Activated CD4-positive, alpha-beta T cell treated with anti-CD3 and anti-CD28 coated beads for 1 hour (primary cell): ENCODE results near the gene NRL.

ENCODE experiments used
- DNase-seq: peaks from one replicate; pipeline ENCODE4 v3.0.0-alpha.2; 2020

NRL gene

DNA sequence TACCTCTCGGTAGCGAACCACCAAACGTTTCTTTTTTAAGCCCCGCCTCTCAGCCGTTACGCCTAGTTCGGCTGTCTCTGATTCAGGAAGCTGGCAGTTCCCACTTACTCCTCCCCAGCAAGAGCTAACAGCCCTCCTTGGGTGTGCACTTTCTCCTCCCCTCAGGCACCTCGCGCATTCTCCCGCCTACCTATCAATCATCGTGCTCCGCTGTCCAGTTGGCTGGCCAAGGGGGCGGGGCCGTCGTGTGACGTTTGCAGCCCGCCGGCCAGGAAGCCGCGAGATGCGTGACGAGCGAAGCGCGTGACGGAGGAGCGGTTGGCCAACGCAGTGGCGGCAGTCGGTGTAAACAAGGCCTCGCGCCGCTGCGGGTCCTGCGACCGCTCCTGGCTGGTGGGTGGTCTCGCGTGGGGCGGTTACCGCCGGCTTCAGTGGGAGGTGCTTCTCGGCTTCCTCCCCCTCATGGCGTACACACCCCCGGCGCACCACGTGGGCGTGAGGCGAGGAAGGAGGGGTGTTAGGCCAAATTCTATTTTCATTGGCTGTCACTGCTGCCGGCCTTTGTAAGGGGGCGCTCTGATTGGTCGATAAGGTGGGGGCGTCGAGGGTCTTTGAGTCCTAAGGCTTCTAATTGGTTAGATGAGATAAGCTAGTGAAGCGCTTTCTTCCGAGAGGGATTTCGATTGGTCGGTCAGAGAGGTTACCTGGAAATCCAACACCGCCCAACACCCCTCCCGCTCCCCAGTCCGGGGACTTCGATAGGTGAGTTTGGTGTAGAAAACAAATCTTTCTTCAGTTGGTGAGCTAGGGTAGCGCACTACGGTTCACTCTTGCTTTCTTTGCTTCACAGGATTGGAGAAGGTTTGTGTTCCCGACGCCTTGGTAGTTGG is at the start of gene NRL, which contains the start of gene DCAF11:
Gene NRL, minus strand, starts transcription at position 418 of the 890 bp plus-strand sequence. CDS start 32,101 bp downstream, outside the sequence.
Gene DCAF11, plus strand, starts transcription at position 246 of the 890 bp plus-strand sequence. CDS start 818 bp downstream, outside the sequence.
- peak; percentile 97 for DNase-seq

DNA sequence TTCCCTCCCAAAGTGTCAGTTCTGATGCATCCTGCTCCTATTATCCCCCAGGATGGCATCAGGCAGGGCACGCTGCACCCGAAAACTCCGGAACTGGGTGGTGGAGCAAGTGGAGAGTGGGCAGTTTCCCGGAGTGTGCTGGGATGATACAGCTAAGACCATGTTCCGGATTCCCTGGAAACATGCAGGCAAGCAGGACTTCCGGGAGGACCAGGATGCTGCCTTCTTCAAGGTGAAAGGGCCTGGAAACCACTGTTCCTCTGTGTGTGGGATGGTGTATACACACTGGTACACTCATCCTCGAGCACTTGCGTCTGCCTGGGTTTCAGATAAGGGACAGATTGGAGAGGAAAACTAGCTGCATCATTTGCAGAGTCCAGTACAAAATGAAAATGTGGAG is 47.3 kb upstream of the NRL start:
- no peak for DNase-seq

DNA sequence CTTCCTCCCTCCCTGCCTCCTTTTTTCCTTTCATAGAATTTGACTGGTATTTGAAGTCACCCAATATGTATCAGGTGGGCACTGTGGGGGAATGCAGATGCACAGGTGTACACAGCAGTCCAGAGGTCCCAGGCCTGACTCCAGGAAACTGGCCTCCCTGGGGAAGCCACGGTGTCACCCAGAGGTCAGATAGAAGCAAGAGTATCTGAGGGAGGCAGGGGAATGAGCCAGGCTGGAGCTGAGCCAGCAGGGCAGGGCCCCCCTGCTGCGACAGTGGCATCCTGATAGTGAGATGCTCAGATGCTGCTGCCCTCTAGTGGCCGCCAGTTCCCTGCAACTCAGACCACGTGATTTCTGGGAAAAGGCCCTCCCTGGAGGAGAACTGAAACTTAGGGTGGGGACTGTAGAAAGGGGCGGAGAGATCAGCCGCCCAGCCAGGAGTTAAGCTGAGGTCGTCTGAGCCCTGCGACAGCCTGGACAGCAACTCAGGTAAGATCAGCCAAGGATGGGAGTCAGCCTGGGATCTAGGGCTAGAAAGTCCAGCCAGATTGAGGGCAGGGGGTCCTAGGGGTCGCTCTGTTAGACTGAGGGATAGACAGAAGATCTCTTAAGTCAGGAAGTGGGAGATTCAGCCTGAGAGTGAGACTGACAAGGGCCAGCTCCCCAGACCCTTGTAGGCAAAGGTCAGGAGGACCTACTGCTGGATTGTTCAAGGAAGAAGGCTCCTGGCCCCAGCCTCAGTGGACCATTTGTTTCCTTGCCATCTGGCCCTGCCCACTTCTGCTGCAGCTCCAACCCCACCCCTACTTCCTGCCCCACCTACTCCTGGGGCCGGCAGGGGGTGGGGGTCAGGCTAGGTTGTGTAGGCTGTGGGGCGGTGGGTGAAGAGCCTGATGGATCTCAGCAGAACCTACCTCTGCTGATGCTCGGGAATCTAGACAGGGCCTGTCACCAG is 46.4 kb upstream of the NRL start, which contains the start of gene IRF9:
Gene IRF9, plus strand, starts transcription at position 416 of the 955 bp plus-strand sequence. CDS start 880 bp downstream, outside the sequence.
- peak; percentile 99 for DNase-seq

DNA sequence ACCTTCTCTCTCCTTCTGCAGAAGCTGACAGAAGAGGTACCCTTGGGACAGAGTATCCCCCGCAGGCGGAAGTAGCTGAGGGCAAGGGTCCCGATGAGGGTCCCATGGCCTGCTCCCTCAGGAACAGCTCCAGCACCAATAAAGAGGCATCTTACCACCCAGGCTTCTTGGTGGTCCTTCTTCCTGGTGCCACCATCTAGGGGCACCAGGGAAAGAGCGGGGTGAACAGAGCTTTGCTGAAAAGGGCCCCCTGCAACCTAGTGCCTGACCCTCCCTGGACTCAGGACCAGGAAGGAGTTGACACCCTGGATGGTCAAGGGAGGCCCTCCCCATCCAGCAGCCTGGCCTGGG is 45.7 kb upstream of the NRL start:
- DNase-seq: no peak

DNA sequence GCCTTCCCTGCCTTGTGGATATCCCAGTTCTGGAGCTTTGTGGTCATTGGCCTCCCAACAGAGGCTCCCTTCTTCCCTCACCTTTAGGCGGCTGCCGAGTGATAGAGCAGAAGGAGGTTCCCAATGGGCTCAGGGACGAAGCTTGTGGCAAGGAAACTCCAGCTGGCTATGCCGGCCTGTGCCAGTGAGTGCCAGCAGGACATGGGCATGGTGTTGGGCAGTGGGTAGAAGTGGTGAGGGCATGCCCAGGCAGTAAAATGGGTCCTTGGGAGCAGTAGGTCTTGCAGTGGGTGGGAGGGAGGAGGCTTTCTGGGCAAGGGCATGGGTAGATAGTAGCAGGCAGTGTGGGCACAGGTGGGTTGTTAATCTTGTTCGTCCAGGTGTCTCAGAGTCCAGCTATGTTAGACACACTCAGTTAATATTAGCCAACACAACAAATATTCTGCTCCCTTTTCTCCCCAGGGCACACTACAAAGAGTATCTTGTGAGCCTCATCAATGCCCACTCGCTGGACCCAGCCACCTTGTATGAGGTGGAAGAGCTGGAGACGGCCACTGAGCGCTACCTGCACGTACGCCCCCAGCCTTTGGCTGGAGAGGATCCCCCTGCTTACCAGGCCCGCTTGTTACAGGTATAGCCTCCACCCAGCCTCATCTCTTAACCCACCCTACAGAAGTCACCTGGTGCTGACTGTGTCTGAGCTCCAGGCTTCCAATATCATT is 45.2 kb upstream of the NRL start:
- no peak for DNase-seq

DNA sequence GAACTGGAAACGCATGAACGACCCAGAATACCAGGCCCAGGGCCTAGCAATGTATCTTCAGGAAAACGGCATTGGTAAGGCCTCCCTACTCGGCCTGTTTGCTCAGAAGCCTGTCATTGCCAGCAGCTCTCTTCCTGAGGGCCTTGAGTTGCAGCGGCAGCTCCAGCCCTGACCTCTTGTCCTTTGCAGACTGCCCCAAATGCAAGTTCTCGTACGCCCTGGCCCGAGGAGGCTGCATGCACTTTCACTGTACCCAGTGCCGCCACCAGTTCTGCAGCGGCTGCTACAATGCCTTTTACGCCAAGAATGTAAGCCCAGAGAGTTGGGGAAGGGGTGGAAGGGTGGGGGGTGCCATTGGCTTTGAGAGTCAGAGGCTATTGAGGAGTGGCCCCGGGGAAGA is 42.6 kb upstream of the NRL start:
- DNase-seq: no peak

DNA sequence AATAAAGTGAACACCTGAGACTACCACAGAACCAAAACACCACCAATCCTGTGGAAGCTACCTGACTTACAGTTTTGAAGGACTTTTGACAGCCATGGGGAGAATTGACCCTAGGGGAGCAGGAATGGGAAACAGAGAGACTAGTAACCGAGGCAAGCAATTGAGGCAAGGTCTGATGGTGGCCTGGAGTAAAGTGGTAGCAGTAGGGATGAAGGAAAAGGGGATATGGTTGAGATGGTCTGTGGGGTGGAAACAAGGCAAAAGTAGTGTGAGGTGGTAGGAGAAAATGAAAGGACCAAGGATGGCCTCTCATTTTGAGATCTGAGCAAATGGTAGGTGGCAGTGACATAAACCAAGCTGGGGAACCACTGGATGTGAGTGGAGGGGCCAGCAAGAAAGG is 42.1 kb upstream of the NRL start:
- no peak for DNase-seq

DNA sequence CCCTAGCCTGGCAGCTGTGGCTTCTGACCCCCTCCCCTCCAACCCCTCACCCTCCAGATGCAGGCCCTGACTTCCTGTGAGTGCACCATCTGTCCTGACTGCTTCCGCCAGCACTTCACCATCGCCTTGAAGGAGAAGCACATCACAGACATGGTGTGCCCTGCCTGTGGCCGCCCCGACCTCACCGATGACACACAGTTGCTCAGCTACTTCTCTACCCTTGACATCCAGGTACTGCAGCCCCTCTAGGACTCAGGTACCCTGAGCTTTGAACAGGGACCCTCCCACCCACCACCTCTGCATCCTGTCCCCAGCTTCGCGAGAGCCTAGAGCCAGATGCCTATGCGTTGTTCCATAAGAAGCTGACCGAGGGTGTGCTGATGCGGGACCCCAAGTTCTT is 40.4 kb upstream of the NRL start:
- DNase-seq: no peak

DNA sequence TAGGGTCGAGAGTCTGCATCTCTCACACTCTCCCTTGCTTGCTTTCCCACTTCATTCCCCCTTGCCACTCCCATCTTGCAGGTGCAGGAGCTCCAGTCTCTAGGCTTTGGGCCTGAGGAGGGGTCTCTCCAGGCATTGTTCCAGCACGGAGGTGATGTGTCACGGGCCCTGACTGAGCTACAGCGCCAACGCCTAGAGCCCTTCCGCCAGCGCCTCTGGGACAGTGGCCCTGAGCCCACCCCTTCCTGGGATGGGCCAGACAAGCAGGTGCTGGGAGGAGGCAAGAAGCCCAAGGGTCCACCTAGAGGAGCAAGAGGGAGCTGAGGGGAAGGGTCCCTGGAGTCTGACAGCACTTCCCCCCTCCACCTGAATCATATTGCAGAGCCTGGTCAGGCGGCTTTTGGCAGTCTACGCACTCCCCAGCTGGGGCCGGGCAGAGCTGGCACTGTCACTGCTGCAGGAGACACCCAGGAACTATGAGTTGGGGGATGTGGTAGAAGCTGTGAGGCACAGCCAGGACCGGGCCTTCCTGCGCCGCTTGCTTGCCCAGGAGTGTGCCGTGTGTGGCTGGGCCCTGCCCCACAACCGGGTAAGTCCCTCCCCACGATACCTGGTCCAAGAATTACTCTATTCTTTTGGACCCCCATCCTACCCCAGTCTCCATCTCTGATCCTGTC is 36.8 kb upstream of the NRL start:
- DNase-seq: no peak

DNA sequence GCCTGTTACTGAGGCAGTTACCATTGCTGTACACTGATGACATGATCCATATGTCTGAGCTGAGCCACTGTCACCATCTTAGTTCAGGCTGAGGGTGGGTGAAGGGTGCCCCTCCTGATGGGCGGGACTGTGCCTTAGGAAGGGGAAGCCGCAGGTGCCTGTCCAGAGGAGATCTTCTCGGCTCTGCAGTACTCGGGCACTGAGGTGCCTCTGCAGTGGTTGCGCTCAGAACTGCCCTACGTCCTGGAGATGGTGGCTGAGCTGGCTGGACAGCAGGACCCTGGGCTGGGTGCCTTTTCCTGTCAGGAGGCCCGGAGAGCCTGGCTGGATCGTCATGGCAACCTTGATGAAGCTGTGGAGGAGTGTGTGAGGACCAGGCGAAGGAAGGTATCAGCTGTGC is 36.2 kb upstream of the NRL start:
- DNase-seq: no peak

DNA sequence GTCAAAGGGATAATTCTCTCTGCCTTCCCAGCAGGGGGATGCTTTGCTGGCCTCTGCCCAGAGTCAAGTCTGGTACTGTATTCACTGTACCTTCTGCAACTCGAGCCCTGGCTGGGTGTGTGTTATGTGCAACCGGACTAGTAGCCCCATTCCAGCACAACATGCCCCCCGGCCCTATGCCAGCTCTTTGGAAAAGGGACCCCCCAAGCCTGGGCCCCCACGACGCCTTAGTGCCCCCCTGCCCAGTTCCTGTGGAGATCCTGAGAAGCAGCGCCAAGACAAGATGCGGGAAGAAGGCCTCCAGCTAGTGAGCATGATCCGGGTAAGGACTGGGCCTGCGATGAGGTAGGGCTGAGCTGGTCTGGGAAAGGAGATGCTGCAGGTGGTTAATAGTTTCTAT is 35.8 kb upstream of the NRL start:
- no peak for DNase-seq

DNA sequence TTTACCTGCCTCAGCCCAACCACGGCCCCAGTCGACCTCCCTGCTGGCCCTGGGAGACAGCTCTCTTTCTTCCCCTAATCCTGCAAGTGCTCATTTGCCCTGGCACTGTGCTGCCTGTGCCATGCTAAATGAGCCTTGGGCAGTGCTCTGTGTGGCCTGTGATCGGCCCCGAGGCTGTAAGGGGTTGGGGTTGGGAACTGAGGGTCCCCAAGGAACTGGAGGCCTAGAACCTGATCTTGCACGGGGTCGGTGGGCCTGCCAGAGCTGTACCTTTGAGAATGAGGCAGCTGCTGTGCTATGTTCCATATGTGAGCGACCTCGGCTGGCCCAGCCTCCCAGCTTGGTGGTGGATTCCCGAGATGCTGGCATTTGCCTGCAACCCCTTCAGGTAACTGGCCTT is 35.3 kb upstream of the NRL start:
- DNase-seq: no peak

DNA sequence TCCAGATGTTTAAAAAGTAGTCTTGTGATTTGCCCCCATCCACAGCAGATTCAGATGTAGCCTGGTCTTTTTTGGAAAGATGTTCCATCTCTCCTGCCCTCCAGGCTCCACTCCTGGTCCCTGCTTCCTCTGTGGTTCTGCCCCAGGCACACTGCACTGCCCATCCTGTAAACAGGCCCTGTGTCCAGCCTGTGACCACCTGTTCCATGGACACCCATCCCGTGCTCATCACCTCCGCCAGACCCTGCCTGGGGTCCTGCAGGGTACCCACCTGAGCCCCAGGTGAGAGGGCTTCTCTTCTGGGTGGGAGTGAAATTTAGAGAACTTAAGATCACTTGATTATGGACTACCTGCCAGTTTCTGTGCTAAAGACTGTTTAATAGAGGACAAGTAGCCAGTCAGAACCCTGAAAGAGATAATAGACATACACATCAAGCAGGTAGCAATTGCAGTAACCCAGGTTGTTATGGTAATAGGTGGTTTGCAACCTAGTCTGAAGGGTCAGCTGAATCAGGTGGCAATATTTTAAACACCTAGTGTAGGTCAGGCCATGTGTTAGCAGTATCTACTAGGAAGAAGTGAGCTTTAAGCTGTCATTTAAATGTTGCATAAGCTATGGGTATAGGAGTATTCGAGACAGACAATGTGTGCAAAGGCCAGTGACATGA is 34.7 kb upstream of the NRL start:
- no peak for DNase-seq

DNA sequence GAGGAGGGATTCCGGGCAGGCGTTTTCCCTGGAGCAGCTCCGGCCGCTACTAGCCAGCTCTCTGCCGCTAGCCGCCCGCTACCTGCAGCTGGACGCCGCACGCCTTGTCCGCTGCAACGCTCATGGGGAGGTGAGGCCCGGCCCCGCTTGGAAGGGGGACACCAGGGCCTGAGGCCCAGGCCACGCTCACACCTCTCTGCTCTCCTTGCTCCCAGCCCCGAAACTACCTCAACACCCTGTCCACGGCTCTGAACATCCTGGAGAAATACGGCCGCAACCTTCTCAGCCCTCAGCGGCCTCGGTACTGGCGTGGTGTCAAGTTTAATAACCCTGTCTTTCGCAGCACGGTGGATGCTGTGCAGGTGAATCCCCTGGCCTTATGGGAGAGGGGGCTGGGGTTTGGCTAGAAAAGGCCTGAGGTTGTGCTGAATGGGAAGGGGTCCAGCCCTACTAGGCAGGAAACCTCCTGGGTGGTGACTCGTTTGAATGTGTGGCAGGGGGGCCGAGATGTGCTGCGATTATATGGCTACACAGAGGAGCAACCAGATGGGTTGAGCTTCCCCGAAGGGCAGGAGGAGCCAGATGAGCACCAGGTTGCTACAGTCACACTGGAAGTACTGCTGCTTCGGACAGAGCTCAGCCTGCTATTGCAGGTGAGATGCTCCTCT is 33.1 kb upstream of the NRL start:
- DNase-seq: no peak

DNA sequence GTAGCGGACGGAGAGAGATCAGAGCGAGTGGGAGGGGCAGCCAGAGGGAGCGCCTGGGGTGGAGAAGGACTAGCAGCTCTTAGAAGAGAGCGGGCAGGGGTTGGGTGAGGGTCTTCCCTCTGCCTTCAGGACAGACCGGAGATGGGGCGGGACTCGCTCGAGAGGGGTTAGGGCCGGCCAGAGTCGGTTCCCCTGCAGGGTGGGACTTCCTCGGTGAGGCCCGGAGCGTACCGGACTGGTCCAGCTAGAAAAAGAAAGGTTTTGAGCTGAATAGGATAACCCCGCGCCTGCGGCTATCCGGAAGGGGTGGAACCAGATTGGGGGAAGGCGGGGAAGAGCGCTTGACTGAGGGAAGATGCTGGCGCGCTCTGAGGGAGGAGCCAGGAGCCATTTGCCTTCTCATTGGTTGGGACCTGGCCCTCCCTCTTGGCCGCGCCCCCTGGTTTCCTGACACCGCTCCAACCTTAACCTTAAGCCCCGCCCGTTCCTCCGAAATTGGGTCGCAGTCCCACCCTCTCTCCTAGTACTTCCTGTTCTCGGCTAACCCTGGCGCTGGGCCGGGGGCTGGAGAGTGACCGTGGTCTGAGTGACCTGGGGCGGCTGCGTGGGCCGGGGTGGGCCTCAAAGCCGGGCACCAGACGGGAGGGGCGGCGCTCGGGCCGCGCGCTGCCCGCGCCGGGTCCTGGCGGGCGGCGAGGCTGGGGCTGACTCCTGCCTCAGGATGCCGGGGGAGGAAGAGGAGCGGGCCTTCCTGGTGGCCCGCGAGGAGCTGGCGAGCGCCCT is 32.4 kb upstream of the NRL start, which contains the start of gene RNF31:
Gene RNF31, plus strand, starts transcription at position 521 of the 783 bp plus-strand sequence. Its CDS starts 201 bp downstream, at position 722.
- peak; percentile 94 for DNase-seq

DNA sequence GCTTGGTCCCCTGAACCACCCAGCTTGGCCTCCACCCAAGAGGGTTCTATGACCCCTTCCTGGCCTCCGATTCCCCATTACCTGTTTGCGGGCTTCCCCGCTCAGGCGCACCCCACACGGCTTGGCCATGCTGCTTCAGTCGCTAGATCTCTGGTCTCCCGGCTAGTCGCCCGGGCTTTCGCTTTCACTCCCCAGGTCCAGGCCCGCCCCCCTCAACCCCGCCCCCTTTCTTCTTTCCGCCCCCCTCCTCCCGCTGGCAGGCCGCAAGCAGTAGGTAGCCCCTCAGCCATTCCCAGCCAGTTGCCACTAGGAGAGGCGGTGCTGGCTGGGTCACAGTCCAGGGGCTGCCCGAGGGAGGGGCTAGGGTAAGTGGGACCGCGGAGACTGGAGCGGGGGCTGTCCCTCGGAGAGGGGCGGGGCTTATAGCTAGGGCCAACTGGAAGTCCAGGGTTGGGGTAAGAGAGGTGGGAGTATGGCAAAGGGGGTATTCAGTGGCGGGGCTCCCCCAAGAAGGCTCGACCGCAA is 31.8 kb upstream of the NRL start, which contains the start of gene PSME2:
Gene PSME2, minus strand, starts transcription at position 158 of the 525 bp plus-strand sequence. Its CDS starts 29 bp downstream, at position 129.
- peak; percentile 70 for DNase-seq

DNA sequence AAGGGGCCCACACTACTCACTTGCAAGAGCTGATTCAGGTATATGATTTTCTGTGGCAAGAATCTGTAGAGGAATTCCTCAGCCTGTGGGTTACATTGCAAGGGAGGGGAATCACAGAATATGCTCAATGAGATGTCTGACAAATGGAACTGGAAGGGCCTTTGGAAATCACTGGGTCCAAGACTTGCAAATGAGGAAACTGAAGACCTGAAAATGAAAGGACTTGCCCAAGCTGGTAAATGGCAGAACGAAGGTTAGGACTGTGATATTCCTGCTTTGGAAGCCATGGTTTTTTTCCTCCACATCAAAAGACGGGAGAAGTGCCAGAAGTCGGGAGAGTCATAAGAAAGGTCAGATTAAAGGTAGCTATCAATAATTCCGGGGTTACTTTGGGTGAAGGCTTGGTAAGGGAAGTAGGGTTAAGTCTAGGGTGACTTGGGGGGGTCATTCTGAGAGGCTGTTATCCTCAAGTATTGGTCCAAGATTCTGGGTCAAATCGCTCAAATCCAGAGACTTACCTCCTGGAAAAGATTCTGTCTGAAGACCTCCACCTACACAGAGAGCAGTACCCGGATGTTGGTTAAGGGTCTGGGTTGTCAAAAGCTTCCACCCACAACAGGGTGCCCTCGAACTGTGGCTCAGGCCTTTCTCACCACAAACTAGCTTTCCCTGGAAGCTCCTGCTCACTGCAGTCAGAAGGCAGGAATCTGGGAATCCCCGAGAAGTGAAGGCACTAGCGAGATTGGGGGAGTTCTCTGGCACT is 31.1 kb upstream of the NRL start:
- DNase-seq: no peak

DNA sequence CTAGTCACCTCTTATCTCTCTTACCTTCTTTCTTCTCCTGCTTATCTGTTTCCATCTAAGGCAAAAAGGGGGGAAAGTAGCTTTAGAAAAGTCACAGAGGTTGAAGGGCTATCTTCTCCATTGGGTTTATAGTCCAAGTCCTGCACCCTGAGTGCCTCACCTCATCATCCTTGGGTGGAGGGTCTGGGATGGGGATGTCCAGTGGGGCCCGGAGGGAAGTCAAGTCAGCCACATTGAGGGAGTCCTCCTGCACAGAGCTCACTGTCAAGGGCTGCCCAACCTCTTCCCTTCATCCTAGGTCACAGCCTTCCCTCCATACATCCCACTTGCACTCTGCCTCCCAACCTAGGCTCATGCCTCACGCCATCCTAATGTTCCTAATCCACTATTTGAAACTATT is 30.5 kb upstream of the NRL start:
- no peak for DNase-seq

DNA sequence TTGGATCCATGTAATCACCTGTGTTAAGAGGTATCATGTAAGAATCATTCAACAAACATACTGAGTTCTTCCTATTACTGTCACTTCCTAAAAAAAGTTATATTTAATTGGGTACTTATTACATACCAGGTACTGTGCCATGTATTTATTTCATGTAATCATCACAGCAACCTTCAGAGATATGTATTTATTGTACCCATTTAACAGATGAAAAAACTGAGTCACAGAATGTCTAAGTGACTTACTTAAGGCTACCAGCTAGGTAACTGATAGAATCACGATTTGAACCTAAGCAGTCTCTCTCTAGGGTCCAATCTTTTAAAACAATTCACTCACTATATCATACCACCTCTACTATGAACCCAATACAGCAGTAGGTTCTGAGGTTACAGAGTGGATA is 29.7 kb upstream of the NRL start:
- DNase-seq: no peak
